Hypothalamus (tissue), 51 donors: ENCODE results near the gene ADAMTSL2.

ENCODE experiments used
- DNase-seq, 51 donors: peaks; one replicate each; lab custom pipeline; 2025; lab: John Stamatoyannopoulos, UW

Gene ADAMTSL2

DNA sequence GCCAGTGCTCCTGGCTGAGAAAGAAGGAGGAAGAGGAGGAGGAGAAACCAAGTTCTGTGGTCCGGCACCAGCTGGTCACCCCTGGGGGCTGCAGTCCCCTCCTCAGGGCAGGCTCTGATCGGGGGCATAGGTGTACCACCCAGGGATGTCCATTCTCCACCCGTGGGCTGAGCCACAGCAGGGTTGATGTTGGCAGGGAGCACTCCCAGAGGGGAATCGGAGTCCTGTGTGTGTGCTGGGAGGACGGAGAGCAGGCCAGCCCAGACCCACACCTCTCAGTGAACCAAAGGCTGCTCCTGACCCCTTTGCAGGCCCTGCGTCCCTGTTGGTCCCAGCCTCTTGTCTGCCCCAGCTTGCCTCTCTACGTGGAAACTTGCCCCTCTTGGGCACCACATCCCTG, 4.6 kb upstream of the ADAMTSL2 start:
- DNase-seq, result no peak

DNA sequence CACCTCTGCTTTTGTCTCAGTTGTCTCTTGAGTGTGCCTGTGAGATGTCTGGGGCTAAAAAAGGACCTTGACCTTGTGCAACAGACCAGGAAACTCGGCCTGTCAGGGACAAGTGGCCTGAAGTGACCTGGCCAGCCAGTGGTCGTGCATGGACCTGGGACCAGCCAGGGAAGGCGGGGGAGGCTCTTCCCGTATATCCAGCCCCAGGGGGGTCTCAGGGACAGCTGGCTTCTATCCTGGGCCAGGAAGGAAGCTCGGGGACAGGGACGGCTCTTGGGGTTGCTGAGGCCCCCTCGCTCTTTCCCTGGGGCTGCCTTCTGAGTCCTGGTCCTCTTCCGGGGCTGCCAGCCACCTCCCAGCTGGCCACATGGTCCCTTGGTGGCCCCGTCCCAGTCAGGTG, 3.2 kb upstream of the ADAMTSL2 start:
- DNase-seq, result no peak

DNA sequence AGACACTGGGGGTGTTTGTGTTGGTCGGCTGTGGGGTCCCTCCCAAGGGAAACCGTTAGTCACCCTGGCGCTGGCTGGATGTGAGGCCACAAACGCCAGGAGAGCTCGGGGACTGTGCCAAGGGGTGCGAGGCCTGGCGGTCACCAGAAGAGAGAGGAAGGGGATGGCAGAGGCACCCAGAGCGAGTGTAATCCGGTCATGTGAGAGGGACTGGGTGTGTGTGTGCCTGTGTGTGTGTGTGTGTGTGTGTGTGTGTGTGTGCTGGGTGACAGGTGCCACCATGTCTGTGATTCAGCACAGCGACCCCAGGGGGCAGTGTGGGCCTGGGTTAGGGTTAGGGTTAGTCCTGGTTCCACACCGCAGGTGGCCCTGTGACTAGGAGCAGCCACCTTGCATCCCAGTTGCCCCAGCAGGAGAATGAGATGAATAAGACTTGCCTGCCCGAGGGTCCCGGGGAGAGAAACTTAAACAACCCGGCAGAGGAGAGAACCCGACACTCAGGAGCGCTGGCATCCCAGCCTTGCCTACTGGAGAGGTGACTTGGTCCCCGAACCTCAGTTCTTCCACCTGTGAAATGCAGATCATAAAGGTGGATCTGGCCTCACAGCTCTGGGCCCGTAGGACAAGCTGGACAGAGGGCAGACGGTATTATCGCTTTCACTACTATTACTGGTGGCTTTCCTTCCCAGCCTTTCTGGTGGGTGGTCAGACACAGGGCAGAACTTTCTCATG, 1.4 kb upstream of the ADAMTSL2 start:
- peak in 41 of 51 donors; percentile 5 to 70 (median 36) for DNase-seq

DNA sequence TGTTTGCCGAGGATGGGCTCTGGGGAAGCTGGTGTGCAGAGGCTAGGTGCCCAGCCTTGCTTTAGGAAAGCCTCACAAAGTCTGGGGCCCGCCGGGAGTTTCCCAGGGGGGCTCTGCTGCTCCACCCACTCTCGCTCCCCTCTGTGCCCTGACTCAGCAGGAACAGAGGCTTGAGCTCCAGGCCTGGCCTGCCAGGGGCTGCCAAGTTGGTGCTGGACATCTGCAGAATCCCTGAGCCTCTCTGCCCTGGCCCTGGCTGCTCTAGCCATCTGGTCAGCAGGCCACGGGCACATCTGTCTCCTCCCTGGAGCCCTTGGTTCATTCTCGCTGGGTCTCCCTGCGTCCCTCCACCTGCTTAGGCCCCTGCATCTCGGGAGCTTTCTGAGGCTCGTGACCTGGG, 647 bp upstream of the ADAMTSL2 start:
- DNase-seq, result peak in 13 of 51 donors; percentile 30 to 57 (median 47)

DNA sequence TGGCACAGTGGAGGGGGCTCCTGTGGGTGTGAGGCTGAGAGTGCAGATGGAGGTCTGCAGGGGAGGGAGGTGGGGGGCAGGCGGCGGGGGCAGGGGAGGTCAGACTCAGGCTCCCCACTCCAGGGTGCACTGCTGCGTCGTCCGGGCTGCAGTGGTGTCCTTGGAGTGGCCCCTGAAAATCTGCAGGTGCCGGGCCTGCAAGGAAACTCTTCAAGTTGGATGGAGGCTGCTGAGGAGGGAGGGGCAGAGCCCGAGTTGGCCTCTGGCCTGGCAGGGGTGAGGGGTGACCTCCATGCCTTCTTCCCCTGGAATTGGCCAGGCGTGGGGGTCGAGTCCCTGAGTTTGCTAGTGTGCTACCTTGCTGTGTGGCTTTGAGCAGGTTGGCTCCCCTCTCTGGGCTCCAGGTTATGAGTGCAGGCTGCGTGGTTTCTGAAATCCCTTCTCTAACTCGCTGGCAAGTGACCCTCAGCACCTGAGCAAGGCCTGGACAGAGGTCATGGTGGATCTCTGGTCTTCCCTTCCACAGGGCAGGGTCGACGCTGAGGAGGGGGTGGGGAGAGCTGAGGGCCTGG, 888 bp downstream of the ADAMTSL2 start:
- no peak for DNase-seq

DNA sequence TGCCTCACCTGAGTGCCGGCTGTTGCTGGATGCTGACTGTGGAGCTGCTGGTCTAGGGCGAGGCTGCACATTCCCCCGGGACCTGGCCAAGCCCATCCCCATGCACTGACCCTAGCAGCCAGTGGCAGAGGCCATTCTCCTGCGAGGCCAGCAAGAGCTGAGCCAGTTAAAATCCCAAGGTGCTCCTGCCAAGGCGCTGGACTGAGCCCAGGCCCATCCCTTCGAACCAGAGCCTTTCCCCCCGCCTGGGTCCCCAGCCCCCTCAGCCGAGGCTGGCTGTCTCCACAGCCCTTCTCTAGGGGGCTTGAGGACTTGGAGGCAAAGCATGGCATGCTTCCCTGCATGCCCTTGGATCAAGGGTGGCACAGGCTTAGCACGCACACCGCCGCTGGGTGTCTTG, 1.6 kb downstream of the ADAMTSL2 start:
- DNase-seq, result no peak

DNA sequence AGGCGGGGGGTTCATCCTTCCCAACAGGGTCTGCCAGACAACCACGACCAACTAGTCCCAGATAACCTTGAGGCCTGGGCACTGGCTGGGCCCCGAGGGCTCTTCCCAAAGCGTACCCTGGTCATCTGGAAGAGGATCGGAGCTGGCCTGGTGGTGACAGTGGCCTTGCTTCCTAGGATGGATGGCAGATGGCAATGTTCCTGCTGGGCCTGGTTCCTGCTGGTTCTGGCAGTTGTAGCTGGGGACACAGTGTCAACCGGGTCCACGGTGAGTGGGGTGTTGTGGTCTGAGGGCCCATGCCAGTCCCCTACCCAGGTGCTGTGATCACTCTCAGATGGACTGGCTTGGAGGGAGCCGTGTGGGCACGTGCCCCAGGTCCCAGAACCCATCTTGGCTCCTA, 2.0 kb downstream of the ADAMTSL2 start:
- DNase-seq, result no peak

DNA sequence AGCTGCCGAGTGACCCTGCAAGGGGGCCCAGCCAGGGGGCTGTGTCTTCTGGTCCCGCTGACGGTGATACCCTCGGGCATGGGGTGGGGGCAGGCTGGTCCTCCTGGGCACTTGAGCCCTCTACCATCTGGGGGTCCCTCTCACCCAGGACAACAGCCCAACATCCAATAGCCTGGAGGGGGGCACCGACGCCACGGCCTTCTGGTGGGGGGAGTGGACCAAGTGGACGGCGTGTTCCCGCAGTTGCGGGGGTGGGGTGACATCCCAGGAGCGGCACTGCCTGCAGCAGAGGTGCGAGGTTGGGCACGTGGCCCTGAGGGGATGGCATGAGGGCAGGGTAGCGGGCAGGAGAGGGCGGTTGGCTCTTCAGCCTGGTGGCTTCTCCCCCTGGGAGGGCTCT, 2.8 kb downstream of the ADAMTSL2 start:
- DNase-seq, result no peak

DNA sequence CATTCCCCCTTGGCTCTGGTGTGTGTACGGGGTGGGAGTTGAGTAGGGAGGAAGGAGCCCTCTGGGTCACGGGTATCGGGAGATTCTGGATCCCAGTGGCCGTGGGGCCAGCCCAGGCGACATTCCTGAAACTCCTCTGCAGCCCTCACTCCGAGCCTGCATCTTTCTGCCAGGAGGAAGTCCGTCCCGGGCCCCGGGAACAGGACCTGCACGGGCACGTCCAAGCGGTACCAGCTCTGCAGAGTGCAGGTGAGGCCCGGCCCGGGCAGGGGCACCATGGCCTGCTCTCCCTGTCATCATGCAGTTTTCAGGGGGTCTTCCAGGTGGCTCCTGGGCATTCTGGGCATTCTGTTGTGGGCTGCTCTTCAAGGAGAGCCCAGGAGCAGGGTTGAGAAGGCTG, 3.7 kb downstream of the ADAMTSL2 start:
- no peak for DNase-seq

DNA sequence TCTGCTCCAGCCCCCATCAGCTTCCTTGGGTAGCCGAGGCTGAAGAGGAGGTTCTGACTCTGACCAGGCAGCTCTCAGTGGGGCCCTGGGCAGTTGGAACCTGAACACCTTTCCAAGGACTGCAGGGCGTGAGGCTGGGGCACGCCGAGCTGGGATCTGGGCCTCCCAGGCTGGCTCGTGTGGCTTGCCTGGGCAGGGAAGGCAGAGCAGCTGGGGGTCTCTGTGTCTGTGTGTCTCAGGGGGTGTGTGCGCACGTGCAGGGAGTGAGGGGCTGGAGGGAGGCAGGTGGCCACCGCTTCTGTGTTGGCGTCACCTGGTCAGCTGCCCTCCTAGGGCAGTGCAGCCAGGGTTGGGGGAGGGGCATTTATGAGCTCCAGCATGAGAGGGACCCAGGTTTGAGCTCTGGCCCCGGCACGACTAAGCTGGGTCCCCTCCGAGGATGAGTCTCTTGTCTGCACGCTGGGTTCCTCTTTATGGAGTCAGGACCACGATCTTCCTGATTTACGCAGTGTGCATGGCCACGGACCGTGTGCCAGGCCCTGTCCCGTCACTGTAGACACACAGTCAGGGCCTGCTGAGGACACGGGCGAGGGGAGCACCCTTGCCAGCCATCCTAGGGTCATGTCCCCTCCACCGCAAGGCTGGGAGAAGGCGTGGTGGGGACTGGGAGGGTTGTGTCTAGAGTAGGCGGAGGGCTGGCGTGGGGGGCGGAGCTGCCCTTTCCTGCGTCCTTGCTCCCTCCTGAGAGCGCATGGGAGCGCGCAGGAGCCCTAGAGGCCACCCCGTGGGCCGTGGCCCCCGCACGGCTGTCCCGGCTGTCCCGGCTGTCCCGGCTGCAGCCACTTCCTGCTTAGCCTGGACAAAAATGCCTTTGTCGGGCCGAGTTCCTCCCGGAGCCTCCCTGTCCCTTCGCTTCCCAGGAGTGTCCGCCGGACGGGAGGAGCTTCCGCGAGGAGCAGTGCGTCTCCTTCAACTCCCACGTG, 4.6 kb downstream of the ADAMTSL2 start:
- peak in 27 of 51 donors; percentile 12 to 63 (median 39) for DNase-seq

DNA sequence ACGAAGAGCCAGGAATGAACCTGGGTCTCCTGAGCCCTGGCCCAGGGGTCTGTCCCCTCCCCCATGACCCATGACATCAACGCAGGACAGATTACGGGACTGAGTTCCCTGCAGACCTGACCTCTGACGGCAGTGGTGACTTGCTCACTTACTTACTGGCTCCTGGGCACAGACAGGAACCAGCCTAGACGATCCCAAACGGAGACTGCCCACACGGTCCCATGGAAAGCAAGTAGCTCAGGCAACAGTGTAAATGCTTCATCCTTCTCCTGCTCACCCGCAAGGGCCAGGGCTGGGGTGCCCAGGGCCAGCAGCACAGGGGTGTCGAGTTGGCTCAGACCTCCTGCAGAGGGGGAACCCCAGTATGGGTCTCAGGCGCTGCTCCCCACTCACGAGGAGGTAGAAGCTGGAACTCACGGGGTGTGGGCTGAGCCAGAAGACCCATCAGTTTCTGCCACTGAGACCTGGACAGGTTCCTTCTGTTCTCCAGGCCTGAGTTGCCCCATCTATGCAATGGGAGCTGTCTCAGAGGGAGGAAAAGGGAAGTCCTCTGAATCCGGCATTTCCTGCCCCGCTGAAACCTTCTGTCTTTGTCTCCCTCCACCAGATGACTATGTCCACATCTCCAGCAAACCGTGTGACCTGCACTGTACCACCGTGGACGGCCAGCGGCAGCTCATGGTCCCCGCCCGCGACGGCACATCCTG, 5.6 kb downstream of the ADAMTSL2 start:
- peak in 1 of 51 donors; percentile 12 for DNase-seq

DNA sequence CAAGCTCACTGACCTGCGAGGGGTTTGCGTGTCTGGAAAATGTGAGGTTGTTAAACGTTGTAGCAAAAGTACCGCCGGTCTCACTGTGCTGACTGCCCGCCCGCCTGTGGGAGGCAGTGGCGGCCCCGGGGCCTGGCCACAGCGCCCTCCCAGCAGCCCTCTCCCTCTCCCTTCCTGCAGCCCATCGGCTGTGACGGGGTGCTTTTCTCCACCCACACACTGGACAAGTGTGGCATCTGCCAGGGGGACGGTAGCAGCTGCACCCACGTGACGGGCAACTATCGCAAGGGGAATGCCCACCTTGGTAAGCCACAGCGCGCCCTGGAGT, 6.2 kb downstream of the ADAMTSL2 start:
- no peak for DNase-seq

DNA sequence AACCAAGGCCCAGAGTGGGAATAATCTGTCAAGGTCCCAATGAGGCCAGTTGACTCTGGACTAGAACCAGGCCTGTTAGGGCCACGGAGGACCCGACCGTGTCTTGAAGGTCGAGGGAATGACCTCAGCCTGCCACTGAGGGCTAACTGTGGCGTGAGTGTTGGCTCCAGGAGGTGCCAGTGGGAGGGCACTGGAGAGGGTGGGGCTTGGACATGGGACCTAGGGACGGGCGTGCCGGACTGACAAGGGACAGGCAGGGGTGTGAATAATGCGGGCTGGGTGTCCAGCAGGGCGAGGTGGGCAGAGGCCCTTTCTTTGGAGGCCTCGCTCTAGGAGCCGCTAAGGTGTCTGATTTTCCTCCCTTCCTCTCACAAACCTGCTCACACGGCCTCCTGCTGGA, 7.5 kb downstream of the ADAMTSL2 start:
- DNase-seq, result no peak

DNA sequence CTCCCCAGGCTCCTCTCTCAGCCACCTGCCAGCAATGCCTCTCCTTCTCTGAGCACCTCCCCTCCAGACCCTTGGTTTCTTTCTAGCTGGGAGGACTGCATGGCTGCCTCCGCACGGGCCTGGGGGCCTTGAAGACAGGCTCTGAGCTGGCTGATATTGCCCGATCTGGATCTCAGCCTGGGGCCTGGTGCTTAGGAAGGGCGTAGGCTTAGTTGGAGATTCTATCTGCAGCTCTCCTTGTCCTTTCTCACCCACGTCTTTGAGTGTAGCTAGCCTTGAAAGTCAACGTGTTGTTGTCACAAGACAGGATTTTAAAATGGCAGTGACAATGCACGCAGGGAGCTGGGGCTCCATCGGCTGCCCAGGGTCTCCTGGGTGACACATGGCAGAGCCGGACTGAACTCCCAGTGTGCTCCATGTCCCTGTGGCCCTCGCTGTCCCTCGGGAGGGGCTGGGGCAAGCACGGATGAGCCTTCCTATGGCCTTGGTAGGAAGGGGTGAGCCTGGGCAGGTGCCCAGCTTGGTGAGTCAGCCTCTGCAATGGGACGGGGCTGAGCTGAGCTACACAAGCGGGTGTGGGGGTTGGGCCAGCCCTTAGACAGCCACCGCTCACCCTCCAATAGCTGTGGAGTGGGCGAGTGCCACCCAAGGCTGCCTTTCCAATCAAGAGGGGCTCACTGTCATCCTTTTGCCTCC, 9.4 kb downstream of the ADAMTSL2 start:
- DNase-seq, result peak in 1 of 51 donors; percentile 39

DNA sequence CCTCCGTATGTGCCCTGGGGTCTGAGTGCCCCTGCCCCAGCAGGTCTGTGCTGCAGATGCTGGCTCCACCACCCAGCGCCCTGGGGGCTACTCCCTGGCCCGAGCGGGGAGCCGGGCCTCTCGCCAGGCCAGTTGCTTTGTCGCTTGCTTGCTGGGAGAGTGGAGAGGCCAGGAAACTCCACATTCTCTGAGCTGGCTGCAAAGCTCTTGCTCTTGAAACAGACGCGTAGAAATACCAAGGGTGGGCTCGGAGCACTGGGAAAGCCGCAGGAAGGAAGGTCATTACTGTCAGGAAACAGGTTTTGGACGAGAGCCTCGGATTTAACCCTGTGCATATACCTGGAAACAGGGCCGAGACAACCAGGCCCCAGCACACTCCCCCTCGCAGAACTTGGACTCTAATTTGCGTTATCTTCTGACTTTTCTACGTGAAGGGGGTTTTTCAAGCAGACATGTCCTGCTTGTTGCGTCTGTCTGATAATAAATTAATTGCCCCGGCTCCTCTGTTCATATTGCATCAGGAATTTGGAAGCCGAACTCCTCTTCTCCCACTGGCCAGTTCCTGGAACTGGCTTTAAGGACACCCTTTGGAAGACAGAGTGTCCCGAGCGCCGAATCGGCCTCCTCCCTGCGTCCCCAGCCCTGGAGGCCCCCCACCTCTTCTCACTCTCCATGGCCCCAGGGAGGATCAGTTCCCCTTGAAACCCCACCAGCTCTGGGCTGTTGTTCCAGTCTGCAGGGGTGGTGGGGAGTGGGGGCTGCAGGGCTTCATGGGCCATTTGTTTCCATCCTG, 11.2 kb downstream of the ADAMTSL2 start:
- no peak for DNase-seq

DNA sequence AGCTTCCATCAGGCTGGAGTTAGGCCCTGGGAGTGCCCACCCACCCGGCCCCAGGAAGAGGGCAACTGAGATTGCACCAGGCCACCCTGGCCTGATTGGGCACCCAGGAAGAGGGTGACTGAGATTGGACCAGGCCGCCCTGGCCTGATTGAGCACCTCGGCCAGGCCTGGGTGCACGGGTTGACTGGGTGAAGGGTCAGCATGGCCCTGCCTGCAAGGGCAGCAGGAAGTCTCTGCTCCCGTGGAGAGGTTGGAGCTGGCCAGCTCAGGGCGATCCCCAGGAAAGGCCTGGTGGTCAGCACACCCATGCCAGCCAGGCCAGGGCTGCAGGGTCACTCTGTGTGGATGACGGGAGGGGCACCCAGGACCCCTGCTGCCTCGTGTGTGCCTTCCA, 11.8 kb downstream of the ADAMTSL2 start:
- no peak for DNase-seq

DNA sequence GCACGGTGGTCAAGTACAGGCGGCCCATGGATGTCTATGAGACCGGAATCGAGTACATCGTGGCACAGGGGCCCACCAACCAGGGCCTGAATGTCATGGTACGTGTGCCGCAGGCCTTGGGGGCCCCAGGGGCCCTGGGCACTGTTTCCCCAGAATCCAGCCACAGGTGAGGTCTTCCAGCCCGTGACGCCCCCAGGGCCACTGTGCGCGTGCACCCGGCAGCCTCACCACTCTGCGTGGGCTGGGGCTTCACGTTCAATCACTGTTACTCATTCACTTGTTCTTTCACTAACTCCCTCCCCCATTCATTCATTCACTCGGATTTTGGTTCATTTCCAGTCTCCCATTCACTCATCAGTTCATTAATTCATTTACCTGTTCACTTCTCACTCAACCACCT, 12.6 kb downstream of the ADAMTSL2 start:
- DNase-seq, result no peak

DNA sequence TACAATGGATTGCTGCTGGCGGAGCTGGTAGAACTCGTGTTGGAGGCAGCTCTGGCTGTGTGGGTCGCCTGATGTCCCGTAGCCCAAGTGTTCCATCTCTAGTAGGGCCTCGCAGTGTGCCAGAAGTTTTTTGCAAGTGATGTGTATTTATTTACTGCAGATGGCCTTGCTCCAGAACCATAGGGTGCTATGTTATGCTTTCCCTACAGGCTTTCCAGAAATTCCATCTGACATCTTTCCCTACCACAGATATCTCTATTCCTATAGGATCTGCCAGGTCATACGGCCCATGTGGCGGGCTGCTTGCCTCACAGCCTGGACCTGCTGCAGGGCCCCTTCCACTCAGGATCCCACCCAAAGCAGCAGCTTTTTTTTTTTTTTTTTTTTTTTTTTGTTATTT, 16.9 kb downstream of the ADAMTSL2 start:
- no peak for DNase-seq

DNA sequence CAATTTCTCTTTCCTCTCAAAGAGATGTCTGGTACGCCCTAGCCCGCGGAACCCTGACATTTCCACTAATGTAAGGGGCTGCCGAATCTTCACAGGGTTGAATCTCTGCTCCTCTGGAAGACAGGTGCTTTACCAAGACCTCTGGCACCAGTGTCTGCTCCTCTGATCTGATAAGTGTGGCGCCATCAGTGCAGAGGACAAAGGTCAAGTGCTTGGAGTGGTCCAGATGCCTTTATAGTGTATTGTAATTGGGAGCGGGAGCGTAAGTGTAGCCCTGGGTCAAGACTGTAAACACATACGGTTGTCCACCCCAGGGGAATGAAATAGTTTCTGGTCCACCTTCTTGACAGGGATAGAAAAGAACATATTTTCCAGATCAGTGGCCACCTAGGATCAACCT, 17.7 kb downstream of the ADAMTSL2 start:
- DNase-seq, result no peak

DNA sequence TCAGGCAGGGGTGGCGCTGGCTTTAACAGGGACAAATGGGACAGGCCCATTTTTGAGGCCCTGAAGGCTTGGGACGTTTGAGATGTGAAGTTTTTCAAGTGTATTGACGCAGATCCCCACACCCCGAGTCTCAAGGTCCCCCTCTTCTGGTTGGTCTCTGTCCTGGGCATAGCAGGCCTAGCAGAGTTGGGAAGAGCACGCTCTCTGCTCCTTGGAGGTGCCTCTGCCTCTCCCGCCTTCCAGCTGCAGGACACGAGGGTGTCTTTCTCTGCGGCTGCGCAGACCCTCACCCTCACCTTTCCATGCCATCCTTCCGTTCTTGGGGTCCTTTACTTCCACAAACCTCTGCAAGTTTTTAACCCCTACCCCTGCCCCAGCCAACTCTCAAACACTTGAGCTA, 18.6 kb downstream of the ADAMTSL2 start:
- no peak for DNase-seq
